Activated naive CD8-positive, alpha-beta T cell treated with anti-CD3 and anti-CD28 coated beads, Interleukin-2, amount 50 U/mL, for 16 hours (primary cell): ENCODE measurements around the gene TPO.

Experiments used
- DNase-seq: peaks from one replicate; pipeline ENCODE4 v3.0.0-alpha.2; 2020; ENCODE audit warnings: low read depth, low spot score

TPO gene

DNA sequence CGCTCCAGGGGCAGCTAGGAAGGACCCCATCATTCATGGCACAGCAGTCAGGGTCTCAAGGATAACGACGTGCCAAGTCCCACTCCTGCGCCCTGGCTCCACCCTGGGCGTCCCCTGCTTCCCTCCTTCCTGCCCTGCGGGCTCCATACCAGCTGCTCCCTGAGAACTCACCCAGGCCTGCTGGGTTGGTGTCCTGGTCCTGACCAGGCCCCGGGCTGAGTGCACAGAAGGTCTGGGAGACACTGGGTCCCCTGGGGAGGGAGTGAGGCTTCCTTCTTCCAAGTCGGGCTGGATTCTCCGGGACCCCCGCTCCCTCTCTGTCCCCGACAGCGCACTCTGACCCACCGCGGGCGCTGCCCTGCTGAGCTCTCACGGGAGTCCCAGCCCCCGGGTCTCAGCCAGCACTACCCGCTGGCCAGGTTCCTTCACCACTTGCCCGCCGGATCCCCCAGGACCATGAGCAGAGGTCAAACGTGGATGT is 170.8 kb downstream of the TPO start:
- no peak for DNase-seq

GRCh38 chr2:1584691-1585485 is 171.6 kb downstream of the TPO start:
- no peak for DNase-seq

DNA sequence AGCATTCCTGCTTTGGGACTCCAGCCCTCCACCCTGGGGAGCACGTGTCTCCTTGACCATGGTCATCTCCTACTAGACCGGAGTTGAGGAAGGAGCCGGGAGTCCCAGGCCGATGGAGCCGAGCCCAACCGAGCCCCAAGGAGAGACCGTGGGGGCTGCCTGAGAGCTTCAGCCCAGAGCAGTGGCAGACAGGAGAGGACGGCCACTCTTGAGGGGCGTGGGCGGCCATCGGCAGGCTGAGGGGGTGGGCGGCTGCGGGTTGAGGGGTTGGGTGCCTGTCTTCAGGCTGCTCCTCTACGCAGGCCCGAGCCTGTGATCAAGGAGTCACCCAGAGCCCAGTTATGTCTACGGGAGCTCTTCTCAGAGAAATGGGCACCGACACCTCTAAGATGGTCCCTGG is 172.4 kb downstream of the TPO start:
- DNase-seq, result no peak

GRCh38 chr2:1586251-1586922 is 173.1 kb downstream of the TPO start:
- DNase-seq, result no peak

DNA sequence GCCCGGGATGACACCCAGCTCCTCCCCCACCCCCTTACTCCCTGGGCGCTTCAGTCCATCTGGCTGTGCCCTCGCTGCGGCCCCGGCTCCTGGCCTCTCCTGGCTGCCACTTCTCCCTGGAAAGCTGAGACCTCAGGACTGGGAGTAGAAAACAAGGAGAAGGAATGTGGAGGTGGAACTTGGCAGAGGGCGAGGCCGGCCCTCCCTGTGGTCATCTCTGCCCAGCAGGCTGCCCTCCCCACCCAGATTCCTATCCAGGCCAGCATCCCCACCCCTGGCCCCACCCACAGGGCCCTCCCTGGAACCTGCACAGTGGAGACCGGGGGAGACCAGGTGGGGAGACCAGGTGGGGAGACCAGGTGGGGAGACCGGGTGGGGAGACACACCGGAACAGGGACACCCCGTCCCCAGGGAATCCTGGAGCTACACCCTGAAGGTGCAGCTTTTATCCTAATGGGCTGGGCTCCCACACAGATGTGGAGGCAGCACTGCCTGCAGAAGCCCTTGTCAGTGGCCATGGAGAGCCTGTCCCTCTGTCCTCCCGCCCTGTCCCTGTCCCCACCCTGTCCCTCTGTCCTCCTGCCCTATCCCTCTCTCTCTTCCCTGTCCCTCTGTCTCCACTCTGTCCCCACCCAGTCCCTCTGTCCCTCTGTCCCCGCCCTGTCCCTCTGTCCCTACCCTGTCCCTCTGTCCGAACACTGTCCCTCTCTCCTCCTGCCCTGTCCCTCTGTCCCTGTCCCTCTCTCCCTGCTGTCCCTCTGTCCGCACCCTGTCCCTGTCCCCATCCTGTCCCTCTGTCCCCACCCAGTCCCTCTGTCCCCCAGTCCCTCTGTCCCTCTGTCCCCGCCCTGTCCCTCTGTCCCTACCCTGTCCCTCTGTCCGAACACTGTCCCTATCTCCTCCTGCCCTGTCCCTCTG is 173.9 kb downstream of the TPO start:
- no peak for DNase-seq

DNA sequence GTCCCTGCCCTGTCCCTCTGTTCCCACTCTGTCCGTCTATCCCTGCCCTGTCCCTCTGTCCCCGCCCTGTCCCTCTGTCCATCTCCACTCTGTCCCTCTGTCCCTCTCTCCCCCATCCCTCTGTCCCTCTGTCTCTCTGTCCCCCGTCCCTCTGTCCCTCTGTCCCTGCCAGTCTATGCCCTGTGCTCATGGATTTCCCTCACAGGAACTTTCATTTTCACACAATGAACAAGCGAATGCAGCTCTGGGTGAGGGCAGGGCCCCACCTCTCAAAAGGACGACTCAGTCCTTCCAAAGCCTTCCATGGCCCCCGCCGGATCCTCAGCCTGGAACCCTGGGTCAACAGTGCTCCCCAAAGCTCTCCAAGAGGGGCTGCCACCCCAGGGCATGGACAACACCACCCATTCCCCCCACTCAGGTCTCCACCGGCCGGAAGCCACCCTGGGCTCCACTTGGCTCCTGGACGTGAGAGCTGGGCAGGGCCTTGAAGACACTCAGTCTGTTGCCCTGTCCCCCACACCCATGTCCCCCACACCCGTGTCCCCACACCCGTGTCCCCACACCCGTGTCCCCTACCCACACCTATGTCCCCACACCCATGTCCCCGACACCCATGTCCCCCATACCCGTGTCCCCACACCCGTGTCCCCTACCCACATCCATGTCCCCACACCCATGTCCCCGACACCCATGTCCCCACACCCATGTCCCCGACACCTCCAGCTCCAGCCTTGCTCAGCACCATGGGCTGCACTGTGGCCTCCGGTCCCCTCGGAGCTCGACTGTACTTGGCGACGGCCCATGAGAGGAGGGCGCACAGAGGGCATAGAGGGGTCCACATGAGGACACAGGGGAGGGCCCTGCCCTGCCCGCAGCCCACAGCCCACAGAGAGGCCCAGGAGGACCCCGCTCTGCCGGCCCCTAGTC is 175.1 kb downstream of the TPO start:
- no peak for DNase-seq

GRCh38 chr2:1588978-1589621 is 175.8 kb downstream of the TPO start:
- no peak for DNase-seq

DNA sequence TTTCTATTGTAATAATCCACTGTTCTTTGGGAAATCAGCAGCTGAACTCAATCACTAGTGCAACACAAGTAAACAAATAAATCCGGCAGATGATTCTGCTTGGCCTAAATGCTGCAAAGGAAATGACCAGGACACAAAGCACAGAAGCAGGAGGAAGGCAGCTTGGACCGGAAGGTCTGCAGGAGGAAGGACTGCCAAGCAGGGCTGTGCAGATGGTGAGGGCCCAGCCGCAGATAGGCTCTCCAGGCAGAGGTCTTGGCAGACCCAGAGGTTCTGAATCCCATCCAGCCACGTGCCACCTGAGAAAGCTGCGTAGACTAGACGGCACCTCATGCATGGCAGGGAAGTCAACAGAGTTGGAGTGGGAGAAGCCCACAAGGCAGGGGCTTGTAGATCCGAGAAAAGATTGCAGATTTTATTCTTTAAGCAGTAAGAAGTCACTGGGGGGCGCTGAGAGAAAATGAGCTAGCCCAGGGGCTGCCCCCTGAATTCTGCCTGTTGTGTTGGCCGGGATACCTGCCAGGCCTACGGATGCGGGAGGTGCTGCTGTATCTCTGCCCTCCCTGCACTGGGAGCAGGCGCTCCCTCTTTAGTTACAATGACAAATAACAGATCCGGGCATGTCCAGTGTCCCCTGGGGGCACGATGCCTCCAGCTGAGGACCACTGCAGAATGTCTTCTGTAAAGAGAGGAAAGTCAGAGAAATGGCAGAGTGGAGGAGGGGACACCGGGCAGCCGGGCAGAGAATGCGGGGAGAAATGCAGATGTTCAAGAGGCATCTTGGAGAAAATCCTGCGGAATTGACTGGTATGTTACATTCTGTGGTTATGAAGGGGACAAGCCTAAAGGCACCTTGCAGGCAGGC is 177.6 kb downstream of the TPO start:
- no peak for DNase-seq

GRCh38 chr2:1591461-1591770 is 178.2 kb downstream of the TPO start:
- no peak for DNase-seq
